Measurements from ENCODE around the gene SLC9A1.

The SLC9A1 gene

GRCh38 chr1:27150641-27151040 lies 4.3 kb downstream of the SLC9A1 start:
- DNase-seq (ENCODE audit: low read depth in 2 of 2): no peak

- DNase-seq (ENCODE audit: low read depth in 2 of 2): no peak
Measured at GRCh38 chr1:27150183-27150582, 4.7 kb downstream of the SLC9A1 start.

- DNase-seq (ENCODE audit: low read depth in 2 of 2): no peak
Measured at GRCh38 chr1:27149762-27150113, 5.2 kb downstream of the SLC9A1 start.

- no peak for DNase-seq (ENCODE audit: low read depth in 2 of 2)
Measured at GRCh38 chr1:27149084-27149761, 5.7 kb downstream of the SLC9A1 start.

GRCh38 chr1:27148591-27148990 lies 6.3 kb downstream of the SLC9A1 start:
- DNase-seq (ENCODE audit: low read depth in 2 of 2): no peak

GRCh38 chr1:27147842-27148518 lies 6.9 kb downstream of the SLC9A1 start:
- no peak for DNase-seq (ENCODE audit: low read depth in 2 of 2)

- no peak for DNase-seq (ENCODE audit: low read depth in 2 of 2)
Measured at GRCh38 chr1:27145934-27146354, 9.0 kb downstream of the SLC9A1 start.

GRCh38 chr1:27144920-27145661 lies 9.8 kb downstream of the SLC9A1 start:
- DNase-seq (ENCODE audit: low read depth in 2 of 2): no peak

- no peak for DNase-seq (ENCODE audit: low read depth in 2 of 2)
Measured at GRCh38 chr1:27144049-27144748, 10.7 kb downstream of the SLC9A1 start.

- no peak for DNase-seq (ENCODE audit: low read depth in 2 of 2)
Measured at GRCh38 chr1:27143401-27143800, 11.5 kb downstream of the SLC9A1 start.

GRCh38 chr1:27142464-27142863 lies 12.5 kb downstream of the SLC9A1 start:
- DNase-seq (ENCODE audit: low read depth in 2 of 2): no peak

GRCh38 chr1:27141266-27142003 lies 13.5 kb downstream of the SLC9A1 start:
- no peak for DNase-seq (ENCODE audit: low read depth in 2 of 2)

GRCh38 chr1:27139980-27140379 lies 14.9 kb downstream of the SLC9A1 start:
- no peak for DNase-seq (ENCODE audit: low read depth in 2 of 2)

GRCh38 chr1:27138927-27139326 lies 16.0 kb downstream of the SLC9A1 start:
- no peak for DNase-seq (ENCODE audit: low read depth in 2 of 2)

- DNase-seq (ENCODE audit: low read depth in 2 of 2): no peak
Measured at GRCh38 chr1:27138368-27138767, 16.6 kb downstream of the SLC9A1 start.

GRCh38 chr1:27137544-27138075 lies 17.3 kb downstream of the SLC9A1 start:
- no peak for DNase-seq (ENCODE audit: low read depth in 2 of 2)

- DNase-seq (ENCODE audit: low read depth in 2 of 2): peak; percentile 38 to 49
Measured at GRCh38 chr1:27136998-27137542, 17.9 kb downstream of the SLC9A1 start.

- DNase-seq (ENCODE audit: low read depth in 2 of 2): no peak
Measured at GRCh38 chr1:27136236-27136551, 18.7 kb downstream of the SLC9A1 start.

GRCh38 chr1:27135541-27136235 lies 19.2 kb downstream of the SLC9A1 start:
- no peak for DNase-seq (ENCODE audit: low read depth in 2 of 2)

GRCh38 chr1:27133991-27134390 lies 20.9 kb downstream of the SLC9A1 start:
- no peak for DNase-seq (ENCODE audit: low read depth in 2 of 2)

GRCh38 chr1:27133158-27133557 lies 21.8 kb downstream of the SLC9A1 start:
- DNase-seq (ENCODE audit: low read depth in 2 of 2): no peak
